Mesangial cell (primary cell): ENCODE results near the gene CCDC8. TPM values are rescaled to one million over a fixed set of nuclear protein-coding genes. Genes with fewer than 3 reads are reported as not detected.

ENCODE experiments used
- total RNA-seq: library from RNA; depleted of rRNA; stranded (reverse); fragments of >200 nt; gene quantifications from 2 replicates; pipeline ENCODE4 v1.2.3, GENCODE V29; 2015

CCDC8 gene
- total RNA-seq: 14.8 and 33.7 TPM in 2 replicates

GRCh38 chr19:46413262-46414031 is at the start of gene CCDC8:
Gene CCDC8 (minus strand): TSS chr19:46413564. CDS start chr19:46412810, 754 bp downstream.

GRCh38 chr19:46428239-46429135 is 15.1 kb upstream of the CCDC8 start, which contains the start of gene PNMA8C:
Gene PNMA8C (minus strand): TSS chr19:46428936. CDS start chr19:46428359, 577 bp downstream.

Other genes with a start within 250 kb of the CCDC8 start
- not detected in 2 replicates for gene IGFL1, start 183.8 kb downstream of the CCDC8 start, total RNA-seq
- 1.3 and 44.5 TPM in 2 replicates for gene HIF3A, start 116.5 kb downstream of the CCDC8 start, total RNA-seq
- 79.0 and 123 TPM in 2 replicates for gene PPP5C, start 66.5 kb downstream of the CCDC8 start, total RNA-seq
- gene PNMA8C, start 15.4 kb upstream of the CCDC8 start, total RNA-seq: 0.13 TPM in 1 of 2 replicates, not detected in the other
- gene PNMA8A, start 58.0 kb upstream of the CCDC8 start, total RNA-seq: 4.1 and 14.1 TPM in 2 replicates
- gene PNMA8B, start 82.3 kb upstream of the CCDC8 start, total RNA-seq: 0.81 and 3.3 TPM in 2 replicates
- 133 and 212 TPM in 2 replicates for gene CALM3, start 187.8 kb upstream of the CCDC8 start, total RNA-seq
- gene PTGIR, start 211.5 kb upstream of the CCDC8 start, total RNA-seq: 1.0 TPM in 1 of 2 replicates, not detected in the other
- gene GNG8, start 222.6 kb upstream of the CCDC8 start, total RNA-seq: not detected in 2 replicates
- gene DACT3, start 247.6 kb upstream of the CCDC8 start, total RNA-seq: 0.33 and 1.8 TPM in 2 replicates